Measurements from ENCODE around the gene ATAD3C. TPM values are rescaled to one million over a fixed set of nuclear protein-coding genes. Genes with fewer than 3 reads are reported as not detected.

The ATAD3C gene
- total RNA-seq, 2 donors from 2014 or later, result 1.4 to 2.1 TPM

DNA sequence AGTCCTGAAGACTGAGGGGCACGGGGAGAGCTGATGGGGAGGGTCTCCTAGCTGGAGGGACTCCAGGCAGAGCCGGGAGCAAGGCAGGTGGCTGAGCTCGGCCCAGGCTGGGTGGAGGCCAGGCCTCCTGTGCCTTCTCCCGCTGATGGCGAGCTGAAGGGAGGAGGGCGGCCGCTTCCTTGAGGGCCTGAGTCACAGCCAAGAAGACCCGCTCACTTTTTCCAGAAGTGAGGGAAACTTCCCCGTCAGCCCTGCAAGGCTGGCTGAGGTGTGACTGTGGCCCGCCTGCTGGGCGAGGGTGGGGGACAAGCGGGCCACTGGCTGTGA is 15.7 kb upstream of the ATAD3C start:
- peak overlapping the region; percentile 6 for H3K4me3 Mint-ChIP-seq
- peak; percentile 80 for ATAC-seq (replicated peaks)
- H3K9me3 Mint-ChIP-seq, result no peaks in the 10 kb centered on the region
- no peaks in the 10 kb centered on the region for H3K36me3 Mint-ChIP-seq (ENCODE audit: low read depth)
- no peaks in the 10 kb centered on the region for H3K4me1 Mint-ChIP-seq
- H3K27ac Mint-ChIP-seq, result no peak overlapping the region
- peaks cover 3% of the 10 kb centered on the region for H3K27me3 Mint-ChIP-seq

DNA sequence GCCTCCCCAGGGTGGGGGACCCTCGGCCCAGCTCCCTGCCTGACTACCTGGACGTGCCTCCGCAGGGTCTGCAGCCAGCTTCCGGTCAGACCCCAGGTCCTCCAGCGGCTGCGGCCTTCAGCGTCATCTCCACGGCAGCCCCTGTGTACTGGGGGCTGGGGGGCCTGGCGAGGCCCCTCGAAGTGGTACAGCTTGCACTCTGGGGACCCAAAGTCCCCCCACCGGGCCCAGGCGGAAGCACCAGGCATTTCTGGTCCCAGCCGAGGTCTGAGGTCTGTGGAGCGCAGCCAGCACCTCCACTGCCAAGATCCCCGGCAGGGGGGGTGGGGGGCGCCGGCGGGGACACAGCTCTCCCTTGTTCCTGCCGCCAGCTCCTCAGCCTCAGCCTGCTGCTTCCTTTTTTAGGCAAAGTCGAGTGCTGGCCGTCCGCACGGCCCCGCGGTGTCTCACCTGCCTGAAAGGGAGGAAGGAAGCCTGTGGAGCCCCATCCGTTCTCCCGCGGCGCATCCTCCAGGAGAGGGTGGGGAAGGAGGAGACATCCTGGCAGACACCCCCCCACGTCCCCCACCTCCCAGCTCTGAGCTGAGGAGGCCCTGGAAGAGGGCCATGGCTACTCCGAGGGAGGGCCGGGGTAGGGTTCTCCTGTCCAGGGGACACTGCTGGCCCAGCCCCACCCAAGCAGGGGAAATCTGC is 15.2 kb upstream of the ATAD3C start:
- H3K36me3 Mint-ChIP-seq (ENCODE audit: low read depth), result no peaks in the 10 kb centered on the region
- H3K4me1 Mint-ChIP-seq, result no peaks in the 10 kb centered on the region
- peak overlapping the region; percentile 55 for H3K4me3 Mint-ChIP-seq
- no peaks in the 10 kb centered on the region for H3K9me3 Mint-ChIP-seq
- H3K27me3 Mint-ChIP-seq, result peaks cover 3% of the 10 kb centered on the region
- H3K27ac Mint-ChIP-seq, result no peak overlapping the region
- ATAC-seq (replicated peaks), result no peak

DNA sequence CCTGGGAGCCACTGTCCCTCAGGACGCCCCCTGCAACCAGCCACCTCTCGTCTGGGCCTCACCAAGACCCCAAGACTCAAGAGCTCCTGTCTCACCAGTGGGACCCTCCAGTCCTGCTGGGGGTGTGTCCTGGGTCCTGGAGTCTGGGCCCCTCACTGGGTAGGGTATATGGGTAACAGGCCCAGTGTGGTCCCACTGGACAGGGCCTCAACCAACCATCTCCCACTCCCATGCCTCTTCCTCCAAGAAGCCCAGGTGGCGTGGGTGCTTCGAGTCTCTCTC is 14.7 kb upstream of the ATAD3C start:
- no peak for ATAC-seq (replicated peaks)
- no peak overlapping the region for H3K27ac Mint-ChIP-seq
- no peaks in the 10 kb centered on the region for H3K4me1 Mint-ChIP-seq
- H3K36me3 Mint-ChIP-seq (ENCODE audit: low read depth), result no peaks in the 10 kb centered on the region
- H3K4me3 Mint-ChIP-seq, result peak overlapping the region; percentile 55
- peaks cover 3% of the 10 kb centered on the region for H3K27me3 Mint-ChIP-seq
- H3K9me3 Mint-ChIP-seq, result no peaks in the 10 kb centered on the region

DNA sequence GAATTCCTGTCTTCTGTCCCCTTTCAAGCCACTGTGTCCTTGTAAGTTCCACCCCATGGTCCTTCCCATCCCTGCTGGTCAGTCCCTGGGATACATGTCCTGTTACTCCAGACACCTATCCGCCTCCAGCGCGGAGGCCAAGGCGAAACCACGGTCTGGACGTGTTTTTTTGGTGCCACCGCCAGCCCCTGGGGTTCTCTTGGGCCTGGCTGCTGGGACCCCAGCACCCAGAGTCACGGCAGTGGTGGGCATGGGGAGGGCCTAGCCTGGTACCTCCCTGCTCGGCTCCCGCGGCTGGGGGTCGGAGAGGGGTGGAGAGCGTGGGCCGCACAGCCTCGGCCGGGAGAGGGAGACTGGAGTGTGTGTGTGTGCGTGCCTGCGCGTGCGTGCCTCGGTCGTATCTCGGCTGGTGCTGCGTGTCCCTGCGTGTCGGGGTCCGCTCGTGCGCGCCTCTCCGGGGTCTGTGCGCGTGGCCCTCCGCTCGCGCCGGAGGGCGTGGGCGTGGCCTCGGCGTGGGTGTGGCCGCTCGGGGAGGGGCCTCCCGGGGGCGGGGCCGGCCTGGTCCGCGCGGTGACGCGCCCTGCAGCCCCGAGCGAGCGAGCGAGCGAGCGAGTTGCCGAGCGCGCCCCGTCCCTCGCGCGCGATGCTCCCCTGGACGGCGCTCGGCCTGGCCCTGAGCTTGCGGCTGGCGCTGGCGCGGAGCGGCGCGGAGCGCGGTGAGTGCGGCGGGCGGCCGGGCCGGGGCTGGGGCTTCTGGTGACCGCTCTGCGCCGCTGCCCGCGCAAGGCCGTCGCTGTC is 14.2 kb upstream of the ATAD3C start, which contains the start of gene VWA1:
Gene VWA1 (plus strand): TSS at position 585 of the 798 bp plus-strand sequence. CDS start 59 bp downstream, at position 644.
- Mint-ChIP-seq H3K36me3 (ENCODE audit: low read depth) (no peaks in the 10 kb centered on the region), H3K4me1 (no peaks in the 10 kb centered on the region), H3K27me3 (peaks cover 3% of the 10 kb centered on the region), H3K9me3 (no peaks in the 10 kb centered on the region), H3K4me3 (peak within 1 kb of the TSS; percentile 55), H3K27ac (no peak within 1 kb of the TSS)
- ATAC-seq (replicated peaks), result peak; percentile 75

DNA sequence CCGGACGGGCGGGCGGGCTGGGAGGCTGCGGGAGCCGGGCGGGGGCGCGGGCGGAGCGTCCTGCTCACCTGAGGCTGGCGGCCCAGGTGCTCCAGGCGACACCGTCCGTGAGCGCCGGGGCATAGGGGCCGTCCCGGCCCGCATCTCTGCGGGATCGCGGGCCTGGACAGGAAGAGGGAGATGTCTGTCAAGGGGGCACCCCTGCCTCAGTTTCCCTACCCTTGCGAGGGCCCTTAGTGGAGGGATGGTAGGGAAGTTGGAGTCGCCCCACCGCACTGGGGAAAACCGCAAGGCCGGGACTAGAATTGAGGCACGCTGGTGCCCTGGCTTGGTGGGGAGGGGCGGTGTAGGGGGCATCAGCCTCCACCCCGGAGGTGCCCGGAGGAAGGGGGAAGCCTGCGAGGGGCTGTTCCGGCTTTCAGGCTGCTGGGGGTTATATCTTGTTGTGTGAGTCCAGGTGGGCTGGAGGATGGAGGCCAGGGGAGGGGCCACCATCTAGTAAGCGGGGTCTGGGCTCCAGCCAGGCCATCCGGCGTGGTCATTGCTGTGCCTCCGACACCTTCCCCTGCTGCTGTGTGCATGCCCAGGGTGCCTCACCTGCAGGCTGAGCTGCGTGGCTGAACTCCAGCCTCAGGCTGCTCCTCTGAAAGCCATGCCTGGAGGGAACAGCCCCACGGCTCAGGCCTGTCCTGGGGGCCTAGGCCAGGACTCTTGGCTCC is 13.4 kb upstream of the ATAD3C start:
- no peaks in the 10 kb centered on the region for H3K9me3 Mint-ChIP-seq
- H3K4me3 Mint-ChIP-seq, result peak overlapping the region; percentile 46
- H3K36me3 Mint-ChIP-seq (ENCODE audit: low read depth), result no peaks in the 10 kb centered on the region
- peaks cover 3% of the 10 kb centered on the region for H3K27me3 Mint-ChIP-seq
- ATAC-seq (replicated peaks), result peak; percentile 2
- H3K4me1 Mint-ChIP-seq, result no peaks in the 10 kb centered on the region
- H3K27ac Mint-ChIP-seq, result no peak overlapping the region

DNA sequence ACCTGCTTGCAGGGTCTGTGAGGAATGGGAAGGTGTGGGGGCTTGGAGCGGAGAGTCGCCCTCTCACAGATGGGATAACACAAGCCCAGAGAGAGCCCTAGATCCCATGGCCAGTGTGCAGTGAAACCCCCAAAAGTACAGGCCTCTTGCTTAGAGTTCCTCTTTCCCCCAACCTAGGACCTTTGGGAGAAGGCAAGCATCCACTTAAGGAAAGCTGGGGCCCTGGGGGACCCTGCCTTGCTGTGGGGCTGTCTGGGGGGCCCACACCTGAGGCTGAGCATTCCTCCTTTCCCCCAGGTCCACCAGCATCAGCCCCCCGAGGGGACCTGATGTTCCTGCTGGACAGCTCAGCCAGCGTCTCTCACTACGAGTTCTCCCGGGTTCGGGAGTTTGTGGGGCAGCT is 12.9 kb upstream of the ATAD3C start:
- Mint-ChIP-seq H3K4me1 (no peaks in the 10 kb centered on the region), H3K36me3 (ENCODE audit: low read depth) (no peaks in the 10 kb centered on the region), H3K27me3 (peaks cover 3% of the 10 kb centered on the region), H3K9me3 (no peaks in the 10 kb centered on the region), H3K27ac (no peak overlapping the region), H3K4me3 (peak overlapping the region; percentile 46)
- no peak for ATAC-seq (replicated peaks)

DNA sequence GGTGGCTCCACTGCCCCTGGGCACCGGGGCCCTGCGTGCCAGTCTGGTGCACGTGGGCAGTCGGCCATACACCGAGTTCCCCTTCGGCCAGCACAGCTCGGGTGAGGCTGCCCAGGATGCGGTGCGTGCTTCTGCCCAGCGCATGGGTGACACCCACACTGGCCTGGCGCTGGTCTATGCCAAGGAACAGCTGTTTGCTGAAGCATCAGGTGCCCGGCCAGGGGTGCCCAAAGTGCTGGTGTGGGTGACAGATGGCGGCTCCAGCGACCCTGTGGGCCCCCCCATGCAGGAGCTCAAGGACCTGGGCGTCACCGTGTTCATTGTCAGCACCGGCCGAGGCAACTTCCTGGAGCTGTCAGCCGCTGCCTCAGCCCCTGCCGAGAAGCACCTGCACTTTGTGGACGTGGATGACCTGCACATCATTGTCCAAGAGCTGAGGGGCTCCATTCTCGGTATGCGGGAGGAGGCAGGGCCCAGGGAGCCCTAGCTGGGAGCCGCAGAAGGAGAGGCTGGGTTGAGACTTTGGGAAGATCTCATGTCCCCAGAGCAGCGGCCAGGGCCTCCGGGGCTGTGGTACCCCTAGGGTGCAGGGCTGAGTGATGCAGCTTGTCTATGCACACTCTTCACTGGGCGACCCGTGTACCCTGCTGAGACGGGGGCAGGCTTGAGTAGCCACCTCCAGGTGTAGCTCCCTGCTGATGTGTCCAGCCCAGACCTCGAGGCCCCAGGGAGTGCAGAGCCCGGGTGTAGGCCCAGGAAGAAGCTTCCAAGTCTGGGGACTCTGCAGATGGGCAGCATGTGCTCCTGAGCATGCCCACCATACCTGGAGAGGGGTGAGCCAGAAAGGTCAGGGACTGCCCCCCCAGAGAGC is 12.2 kb upstream of the ATAD3C start:
- Mint-ChIP-seq H3K9me3 (no peaks in the 10 kb centered on the region), H3K4me3 (no peak overlapping the region), H3K27ac (no peak overlapping the region), H3K36me3 (ENCODE audit: low read depth) (no peaks in the 10 kb centered on the region), H3K4me1 (no peaks in the 10 kb centered on the region), H3K27me3 (peaks cover 3% of the 10 kb centered on the region)
- no peak for ATAC-seq (replicated peaks)

DNA sequence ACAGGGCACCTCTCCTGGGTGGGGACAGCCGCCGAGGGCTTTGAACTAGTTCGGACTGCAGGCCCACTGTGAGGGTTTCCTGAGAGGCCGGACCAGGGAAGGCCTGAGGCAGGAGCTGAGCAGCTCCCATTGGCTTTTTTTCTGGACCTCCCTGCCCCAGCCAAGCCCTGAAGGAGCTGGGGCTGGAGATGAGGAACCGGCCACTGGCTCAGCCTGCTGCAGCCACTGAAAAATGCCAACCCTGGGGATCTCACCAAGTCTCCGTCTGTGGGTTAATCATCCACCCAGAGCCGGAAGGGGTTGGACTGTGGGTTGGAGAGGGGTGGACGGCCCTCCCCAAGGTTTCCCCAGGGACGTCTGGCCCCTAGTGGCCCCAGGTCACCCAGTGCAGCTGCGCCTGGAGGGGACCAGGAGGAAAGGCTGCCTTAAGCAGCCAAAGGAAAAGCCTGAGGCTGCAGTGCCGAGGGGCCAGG is 11.5 kb upstream of the ATAD3C start:
- H3K4me1 Mint-ChIP-seq, result no peaks in the 10 kb centered on the region
- no peaks in the 10 kb centered on the region for H3K36me3 Mint-ChIP-seq (ENCODE audit: low read depth)
- H3K27me3 Mint-ChIP-seq, result peaks cover 3% of the 10 kb centered on the region
- H3K4me3 Mint-ChIP-seq, result no peak overlapping the region
- H3K27ac Mint-ChIP-seq, result no peak overlapping the region
- H3K9me3 Mint-ChIP-seq, result no peaks in the 10 kb centered on the region
- ATAC-seq (replicated peaks), result no peak

DNA sequence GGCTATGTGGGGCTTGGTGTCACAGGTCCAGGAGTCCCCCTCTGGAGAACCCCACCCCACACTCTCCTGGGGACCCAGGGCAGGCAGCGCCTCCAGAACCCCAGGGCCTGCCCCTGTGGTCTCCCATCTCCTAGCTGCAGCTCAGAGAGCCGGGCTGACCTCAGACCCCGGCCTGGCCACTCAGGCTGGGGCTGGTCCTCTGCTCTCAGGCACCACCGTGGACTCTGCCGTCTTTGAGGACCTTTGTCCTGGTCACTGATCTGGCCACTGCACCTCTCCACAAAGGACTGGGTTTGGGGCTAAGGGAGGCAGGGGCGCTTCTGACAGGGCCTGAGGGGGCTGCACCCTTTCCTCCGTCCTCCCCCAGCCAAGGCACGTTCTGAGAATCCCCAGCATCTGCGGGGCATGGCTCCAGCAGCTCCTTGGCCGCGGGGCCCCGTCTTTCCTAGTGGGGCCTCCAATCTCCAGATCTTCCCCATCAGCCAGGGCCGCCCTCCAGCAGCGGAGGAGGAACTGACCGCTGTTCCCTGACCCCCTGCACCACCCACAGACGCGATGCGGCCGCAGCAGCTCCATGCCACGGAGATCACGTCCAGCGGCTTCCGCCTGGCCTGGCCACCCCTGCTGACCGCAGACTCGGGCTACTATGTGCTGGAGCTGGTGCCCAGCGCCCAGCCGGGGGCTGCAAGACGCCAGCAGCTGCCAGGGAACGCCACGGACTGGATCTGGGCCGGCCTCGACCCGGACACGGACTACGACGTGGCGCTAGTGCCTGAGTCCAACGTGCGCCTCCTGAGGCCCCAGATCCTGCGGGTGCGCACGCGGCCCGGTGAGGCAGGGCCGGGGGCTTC is 10.7 kb upstream of the ATAD3C start:
- Mint-ChIP-seq H3K4me1 (no peaks in the 10 kb centered on the region), H3K27me3 (peaks cover 3% of the 10 kb centered on the region), H3K4me3 (no peak overlapping the region), H3K27ac (no peak overlapping the region), H3K36me3 (ENCODE audit: low read depth) (no peaks in the 10 kb centered on the region), H3K9me3 (no peaks in the 10 kb centered on the region)
- no peak for ATAC-seq (replicated peaks)

DNA sequence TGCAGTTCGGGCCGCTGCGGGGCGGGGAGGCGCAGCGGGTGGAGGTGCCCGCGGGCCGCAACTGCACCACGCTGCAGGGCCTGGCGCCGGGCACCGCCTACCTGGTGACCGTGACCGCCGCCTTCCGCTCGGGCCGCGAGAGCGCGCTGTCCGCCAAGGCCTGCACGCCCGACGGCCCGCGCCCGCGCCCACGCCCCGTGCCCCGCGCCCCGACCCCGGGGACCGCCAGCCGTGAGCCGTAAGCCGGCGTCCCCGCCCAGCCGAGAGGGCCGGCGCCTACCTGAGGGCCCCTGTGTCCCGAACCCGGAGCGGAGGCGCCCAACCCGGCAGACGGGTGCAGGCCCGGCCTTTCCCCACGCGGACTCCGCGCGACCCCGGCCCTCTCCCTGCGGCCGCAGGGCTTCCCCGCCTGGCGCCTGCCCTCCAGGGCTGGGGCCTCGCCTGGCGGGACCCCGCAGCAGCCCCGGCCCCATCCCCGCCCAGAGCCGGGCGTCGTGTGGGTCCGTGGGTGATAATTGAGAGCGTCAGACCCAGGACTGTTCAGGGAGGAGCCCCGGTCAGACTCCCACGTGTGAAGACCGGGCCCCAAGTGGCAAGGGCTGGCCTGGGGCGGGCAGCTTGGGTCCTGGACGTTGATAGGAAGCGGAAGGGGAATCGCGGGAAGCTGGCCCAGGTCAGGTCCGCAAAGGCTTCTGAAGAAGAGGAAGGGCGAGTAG is 9.8 kb upstream of the ATAD3C start:
- no peaks in the 10 kb centered on the region for H3K36me3 Mint-ChIP-seq (ENCODE audit: low read depth)
- H3K4me1 Mint-ChIP-seq, result no peaks in the 10 kb centered on the region
- no peaks in the 10 kb centered on the region for H3K9me3 Mint-ChIP-seq
- ATAC-seq (replicated peaks), result no peak
- H3K27ac Mint-ChIP-seq, result no peak overlapping the region
- H3K4me3 Mint-ChIP-seq, result no peak overlapping the region
- peaks cover 3% of the 10 kb centered on the region for H3K27me3 Mint-ChIP-seq

DNA sequence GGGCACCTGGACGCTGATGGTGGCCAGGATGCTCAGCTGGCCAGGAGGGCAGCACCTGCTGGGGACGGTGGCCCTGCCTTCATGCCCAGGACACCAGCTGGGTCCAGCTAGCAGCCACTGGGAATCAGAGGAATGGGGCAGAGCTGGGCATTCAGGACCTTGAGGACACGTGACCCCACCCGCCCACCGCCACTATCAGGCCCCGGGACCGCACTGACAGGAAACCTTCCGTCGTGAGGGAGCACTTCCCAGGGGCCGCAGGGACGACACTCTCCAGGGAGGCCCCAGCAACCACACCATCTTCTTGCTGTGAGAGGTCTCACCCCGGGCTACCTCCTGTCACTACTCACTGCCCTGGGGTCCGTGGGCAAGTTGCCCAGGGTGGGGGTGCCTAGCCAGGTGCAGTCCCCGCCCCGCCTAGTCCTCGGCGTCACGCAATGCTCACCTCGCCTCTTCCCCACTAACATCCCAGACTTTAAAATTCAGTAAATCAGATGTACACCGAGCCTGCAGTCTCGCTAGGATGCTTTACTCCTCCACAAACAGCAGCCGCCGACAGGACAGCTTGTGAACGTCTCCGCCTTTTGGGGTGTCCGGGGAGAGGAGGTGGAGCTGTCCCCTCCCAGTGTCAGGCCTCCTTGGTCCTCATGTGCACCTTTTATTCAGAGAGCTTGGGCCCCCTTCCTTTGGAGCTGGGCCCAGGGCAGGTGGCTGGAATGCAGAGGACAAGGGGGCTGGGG is 9.1 kb upstream of the ATAD3C start:
- Mint-ChIP-seq H3K27ac (no peak overlapping the region), H3K27me3 (no peaks in the 10 kb centered on the region), H3K4me3 (no peak overlapping the region)

DNA sequence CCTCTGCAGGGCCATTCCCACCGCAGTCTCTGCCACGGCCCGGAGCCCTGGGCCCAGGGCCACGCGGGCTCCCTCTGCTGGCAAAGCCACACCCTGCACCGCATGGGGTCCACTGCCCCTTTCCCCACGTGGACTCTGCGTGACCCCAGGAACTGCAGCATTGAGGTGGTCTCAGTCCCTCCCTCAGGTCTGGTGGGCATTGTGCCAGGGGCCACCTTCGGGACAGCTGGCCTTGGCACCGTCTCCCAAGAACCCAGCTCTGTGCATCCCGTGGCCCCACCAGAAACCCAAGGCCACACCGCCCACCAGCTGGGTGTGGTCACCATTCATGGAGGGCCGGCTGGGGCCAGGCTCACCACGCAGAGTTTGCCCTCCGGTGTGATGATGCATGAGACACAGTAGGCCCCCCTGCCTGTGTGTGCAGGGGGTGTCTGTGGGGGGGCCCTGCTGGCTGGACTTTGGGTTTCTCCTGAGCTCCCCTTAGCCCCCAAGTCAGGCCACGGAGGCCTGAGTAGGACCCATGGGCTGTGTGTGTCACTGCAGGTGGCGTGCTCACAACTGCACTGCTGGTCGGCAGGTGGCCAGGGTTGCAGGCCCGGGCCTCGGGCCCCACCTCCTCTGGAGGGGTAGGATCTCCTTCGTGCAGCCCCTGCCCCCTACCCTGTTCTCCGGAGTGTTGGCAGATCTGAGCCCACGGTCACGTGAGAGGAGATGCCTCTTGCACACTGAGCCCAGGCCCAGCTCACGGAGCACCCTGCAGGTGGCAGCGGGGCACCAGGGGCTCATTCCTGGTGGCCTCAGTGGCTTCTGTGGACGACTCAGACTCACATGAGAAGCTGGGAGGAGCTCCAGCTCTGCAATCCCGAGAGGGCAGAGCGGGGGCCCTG is 8.2 kb upstream of the ATAD3C start:
- ATAC-seq (replicated peaks), result peak; percentile 87
- H3K4me3 Mint-ChIP-seq, result no peak overlapping the region
- H3K27ac Mint-ChIP-seq, result no peak overlapping the region
- no peaks in the 10 kb centered on the region for H3K36me3 Mint-ChIP-seq (ENCODE audit: low read depth)
- H3K9me3 Mint-ChIP-seq, result no peaks in the 10 kb centered on the region
- no peaks in the 10 kb centered on the region for H3K4me1 Mint-ChIP-seq
- no peaks in the 10 kb centered on the region for H3K27me3 Mint-ChIP-seq

More for the DNA sequence above, 9.1 kb upstream of the ATAD3C start:
- Mint-ChIP-seq H3K4me1 (no peaks in the 10 kb centered on the region), H3K36me3 (ENCODE audit: low read depth) (no peaks in the 10 kb centered on the region), H3K9me3 (no peaks in the 10 kb centered on the region)
- ATAC-seq (replicated peaks), result peak; percentile 20
